ENCODE measurements around the gene ARF6.
"Not testable (repeated sequence)": the region's sequence is repeated elsewhere in the genome, so short reads cannot be mapped to it uniquely, and the experiment has no call there.

Gene ARF6

DNA sequence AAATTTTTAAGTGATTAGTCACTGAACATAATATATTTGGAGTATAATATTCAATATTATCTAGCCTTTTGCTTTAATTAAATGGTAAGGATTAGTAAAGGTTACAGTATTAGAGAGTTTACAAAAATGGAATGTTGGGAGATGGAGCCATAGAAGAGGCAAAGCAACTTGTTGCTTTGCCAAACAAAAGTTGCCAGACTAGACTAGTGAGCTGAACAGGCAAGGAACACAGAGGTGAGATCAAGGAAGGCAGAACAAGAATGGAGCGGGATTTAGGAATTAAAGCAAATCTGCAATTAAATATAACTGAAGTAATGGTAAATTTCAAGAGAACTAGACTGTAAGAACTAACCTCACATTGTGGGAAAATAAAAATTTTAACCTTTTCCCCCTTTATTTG is 5.1 kb downstream of the ARF6 start:
- peak overlapping the region; percentile 52 for H3K4me3 ChIP-seq (ENCODE audit: low read depth, low read length)
- TF ChIP-seq CTCF (IDR thresholded peaks at IDR 0.05; ENCODE audit: low read depth, low read length, missing control alignments) = no peak
- no peak for DNase-seq (ENCODE audit: low read depth)

DNA sequence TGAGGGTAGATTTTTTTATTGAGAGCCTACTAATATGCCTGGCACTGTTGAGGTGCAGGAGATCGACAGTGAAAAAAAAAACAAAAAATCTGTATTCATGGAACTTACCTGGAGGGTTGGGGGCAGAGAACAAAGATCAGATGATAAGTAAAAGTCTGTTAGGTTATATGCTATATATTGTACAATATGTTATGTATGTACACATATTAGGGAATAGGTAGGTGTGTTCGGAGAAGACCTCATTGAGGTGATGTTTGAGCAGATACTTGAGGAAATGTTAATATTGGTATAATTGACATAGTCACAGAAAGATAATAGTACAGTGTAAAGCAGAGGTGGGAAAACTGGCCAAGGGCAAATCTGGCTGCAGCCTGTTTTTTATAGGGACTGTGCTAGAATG is 5.6 kb downstream of the ARF6 start:
- no peak for TF ChIP-seq CTCF (IDR thresholded peaks at IDR 0.05; ENCODE audit: low read depth, low read length, missing control alignments)
- no peak for DNase-seq (ENCODE audit: low read depth)
- H3K4me3 ChIP-seq (ENCODE audit: low read depth, low read length) = peak overlapping the region; percentile 52; the same call in 1 of the 2 replicates

DNA sequence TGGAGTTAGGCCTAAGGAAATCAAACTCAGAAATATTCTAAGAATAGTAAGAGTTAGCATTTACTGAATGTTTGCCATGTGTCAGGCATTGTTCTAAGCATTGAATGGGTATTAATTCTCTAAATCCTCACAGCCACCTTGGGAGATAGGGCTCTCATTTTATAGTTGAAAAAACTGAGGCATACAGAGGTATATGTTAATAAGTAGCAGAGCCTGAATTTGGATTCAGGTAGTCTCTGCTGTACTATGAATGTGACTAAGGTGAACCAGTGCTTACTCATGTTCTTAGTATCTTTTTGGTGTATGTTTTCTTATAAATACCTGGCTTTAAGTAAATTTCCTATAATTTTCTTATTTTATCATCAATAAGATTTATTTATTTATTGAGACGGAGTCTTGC is 8.1 kb downstream of the ARF6 start:
- no peak overlapping the region for H3K4me3 ChIP-seq (ENCODE audit: low read depth, low read length)
- no peak for TF ChIP-seq CTCF (IDR thresholded peaks at IDR 0.05; ENCODE audit: low read depth, low read length, missing control alignments)
- DNase-seq (ENCODE audit: low read depth) = no peak

- not testable (repeated sequence) for DNase-seq (ENCODE audit: low read depth); H3K4me3 ChIP-seq (ENCODE audit: low read depth, low read length)
Observed at GRCh38 chr14:49902679-49903246, 9.9 kb downstream of the ARF6 start.

DNA sequence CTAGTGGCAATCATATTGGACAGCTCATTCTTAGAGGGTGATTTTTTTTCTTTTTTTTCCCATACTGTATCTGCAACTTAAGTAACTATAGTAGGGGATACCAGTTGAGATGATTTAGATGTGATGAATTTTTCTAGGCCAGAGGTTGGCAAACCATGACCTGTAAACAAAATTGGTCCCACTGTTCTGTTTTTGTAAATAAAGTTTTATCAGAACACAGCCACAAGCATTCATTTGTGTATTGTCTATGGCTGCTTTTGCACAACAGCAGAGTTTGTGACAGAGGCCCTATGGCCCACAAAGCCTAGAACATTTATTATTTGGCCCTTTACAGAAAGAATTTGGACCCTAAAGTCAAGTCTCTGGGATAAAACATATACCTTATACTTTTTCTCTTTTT is 11.4 kb downstream of the ARF6 start:
- no peak overlapping the region for H3K4me3 ChIP-seq (ENCODE audit: low read depth, low read length)
- TF ChIP-seq CTCF (IDR thresholded peaks at IDR 0.05; ENCODE audit: low read depth, low read length, missing control alignments) = no peak
- DNase-seq (ENCODE audit: low read depth) = no peak

DNA sequence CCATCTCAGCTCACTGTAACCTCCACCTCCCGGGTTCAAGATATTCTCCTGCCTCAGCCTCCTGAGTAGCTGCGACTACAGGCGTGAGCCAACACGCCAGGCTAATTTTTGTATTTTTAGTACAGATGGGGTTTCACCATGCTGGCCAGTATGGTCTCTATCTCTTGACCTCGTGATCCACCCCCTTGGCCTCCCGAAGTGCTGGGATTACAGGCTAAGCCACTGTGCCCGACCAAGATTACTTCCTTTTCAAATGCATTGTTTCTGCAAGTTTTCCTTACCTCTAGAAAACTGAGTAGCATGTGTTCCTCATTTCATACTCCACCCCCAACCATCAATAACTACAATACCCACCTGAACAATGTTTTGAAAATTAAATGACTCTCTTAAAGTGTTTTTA is 13.1 kb downstream of the ARF6 start:
- no peak for TF ChIP-seq CTCF (IDR thresholded peaks at IDR 0.05; ENCODE audit: low read depth, low read length, missing control alignments)
- H3K4me3 ChIP-seq (ENCODE audit: low read depth, low read length) = no peak overlapping the region
- no peak for DNase-seq (ENCODE audit: low read depth)

GRCh38 chr14:49907186-49907585 is 14.3 kb downstream of the ARF6 start:
- TF ChIP-seq CTCF (IDR thresholded peaks at IDR 0.05; ENCODE audit: low read depth, low read length, missing control alignments) = no peak
- no peak for DNase-seq (ENCODE audit: low read depth)
- no peak overlapping the region for H3K4me3 ChIP-seq (ENCODE audit: low read depth, low read length)
